SK-N-SH (cell line): ENCODE data around the gene TRPV2. TPM values are rescaled to one million over a fixed set of nuclear protein-coding genes. Genes with fewer than 3 reads are reported as not detected.

Experiments
- ELF1 ChIP-seq: IDR thresholded peaks from 2 replicates; pipeline ENCODE4 v1.4.0; 2012
- EP300 ChIP-seq, 2 experiments: IDR thresholded peaks; 2 replicates each; pipeline versions ENCODE4 v1.4.0 to v1.6.1; 2012; ENCODE audit warnings: borderline replicate concordance in 1 of 2, low read depth in 1 of 2, low read length in 1 of 2
- FOXJ3 ChIP-seq: sonication (generic); formaldehyde crosslinking; IDR thresholded peaks from 2 replicates; pipeline ENCODE4 v1.5.1; 2020; ENCODE audit warnings: mild to moderate bottlenecking, missing genetic modification reagents
- GABPA ChIP-seq: IDR thresholded peaks from 2 replicates; pipeline ENCODE4 v1.4.0; 2012; ENCODE audit warnings: low read depth, mild to moderate bottlenecking
- GATA2 ChIP-seq: sonication (generic); formaldehyde crosslinking; IDR thresholded peaks from 2 replicates; pipeline ENCODE4 v1.5.0; 2020; ENCODE audit warnings: mild to moderate bottlenecking, missing genetic modification reagents
- JUND ChIP-seq: IDR thresholded peaks from 2 replicates; pipeline ENCODE4 v1.4.0; 2012
- MEF2A ChIP-seq: IDR thresholded peaks from 2 replicates; pipeline ENCODE4 v1.4.0; 2012; ENCODE audit warnings: low read depth, borderline replicate concordance
- MXI1 ChIP-seq: IDR thresholded peaks from 2 replicates; pipeline ENCODE4 v1.6.1; 2012; ENCODE audit warnings: mild to moderate bottlenecking, low read depth, low read length, improper control_type of control experiment
- NRF1 ChIP-seq: IDR thresholded peaks from 2 replicates; pipeline ENCODE4 v1.6.1; 2012; ENCODE audit warnings: low read depth, mild to moderate bottlenecking, low read length
- POLR2AphosphoS5 ChIP-seq: IDR thresholded peaks from 2 replicates; pipeline ENCODE4 v1.6.1; 2012; ENCODE audit warnings: low read depth, low read length
- RAD21 ChIP-seq: IDR thresholded peaks from 2 replicates; pipeline ENCODE4 v1.6.1; 2012; ENCODE audit warnings: mild to moderate bottlenecking, low read length
- RFX5 ChIP-seq: IDR thresholded peaks from 2 replicates; pipeline ENCODE4 v1.6.1; 2012; ENCODE audit warnings: mild to moderate bottlenecking, improper control_type of control experiment, low read length
- RXRA ChIP-seq: IDR thresholded peaks from 2 replicates; pipeline ENCODE4 v1.4.0; 2012; ENCODE audit warnings: low read depth, mild to moderate bottlenecking, borderline replicate concordance
- SIN3A ChIP-seq: IDR thresholded peaks from 2 replicates; pipeline ENCODE4 v1.6.1; 2012; ENCODE audit warnings: low read depth, mild to moderate bottlenecking, low read length, moderate library complexity, borderline replicate concordance
- SMC3 ChIP-seq: IDR thresholded peaks from 2 replicates; pipeline ENCODE4 v1.6.1; 2012; ENCODE audit warnings: low read depth, low read length, improper control_type of control experiment
- TAF1 ChIP-seq: IDR thresholded peaks from 2 replicates; pipeline ENCODE4 v1.6.1; 2012; ENCODE audit warnings: low read depth, mild to moderate bottlenecking, low read length, moderate library complexity, borderline replicate concordance
- polyA plus RNA-seq, 3 experiments: library from polyadenylated mRNA; depleted of rRNA; stranded (reverse); fragments of >200 nt; gene quantifications; 2 replicates each; pipeline ENCODE4 v1.2.3, GENCODE V29; 2012
- TF ChIP-seq, protein P1 (sequence below): IDR thresholded peaks from 2 replicates; pipeline ENCODE4; 2012
- TF ChIP-seq, protein P2 (sequence below): IDR thresholded peaks from 2 replicates; pipeline ENCODE4 v1.4.0; 2012; ENCODE audit warnings: low read depth, borderline replicate concordance
- TF ChIP-seq, protein P3 (sequence below): fragments of 150-350 bp; IDR thresholded peaks from 2 replicates; pipeline ENCODE4 v1.6.1; 2017; ENCODE audit warnings: antibody characterized with exemption, low read length, low read depth, borderline replicate concordance
- TF ChIP-seq, protein P4 (sequence below): IDR thresholded peaks from 2 replicates; pipeline ENCODE4 v1.4.0; 2012; ENCODE audit warnings: low read depth
- TF ChIP-seq, protein P5 (sequence below): fragments of 200-600 bp; sonication (generic); IDR thresholded peaks from 2 replicates; pipeline ENCODE4 v1.6.1; 2017; ENCODE audit warnings: antibody characterized with exemption, mild to moderate bottlenecking, moderate library complexity

TRPV2 gene
- polyA plus RNA-seq, 1 of the 3 experiments (the other 2 are of a cell fraction), result 11.0 TPM

DNA sequence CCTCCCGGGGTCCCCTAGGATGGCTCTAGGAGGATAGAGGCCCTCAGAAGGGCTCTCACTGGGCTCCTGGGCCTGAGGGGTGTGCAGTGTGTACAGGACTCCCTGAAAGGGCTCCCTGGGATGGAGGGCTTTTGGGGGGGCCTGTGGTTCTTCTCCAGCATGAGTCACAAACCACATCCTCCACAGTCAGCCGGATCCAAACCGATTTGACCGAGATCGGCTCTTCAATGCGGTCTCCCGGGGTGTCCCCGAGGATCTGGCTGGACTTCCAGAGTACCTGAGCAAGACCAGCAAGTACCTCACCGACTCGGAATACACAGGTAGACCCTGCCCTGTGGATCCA lies 4.5 kb downstream of the TRPV2 start (continued):
- TF ChIP-seq, protein P1, sequence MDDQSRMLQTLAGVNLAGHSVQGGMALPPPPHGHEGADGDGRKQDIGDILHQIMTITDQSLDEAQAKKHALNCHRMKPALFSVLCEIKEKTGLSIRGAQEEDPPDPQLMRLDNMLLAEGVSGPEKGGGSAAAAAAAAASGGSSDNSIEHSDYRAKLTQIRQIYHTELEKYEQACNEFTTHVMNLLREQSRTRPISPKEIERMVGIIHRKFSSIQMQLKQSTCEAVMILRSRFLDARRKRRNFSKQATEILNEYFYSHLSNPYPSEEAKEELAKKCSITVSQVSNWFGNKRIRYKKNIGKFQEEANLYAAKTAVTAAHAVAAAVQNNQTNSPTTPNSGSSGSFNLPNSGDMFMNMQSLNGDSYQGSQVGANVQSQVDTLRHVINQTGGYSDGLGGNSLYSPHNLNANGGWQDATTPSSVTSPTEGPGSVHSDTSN, result peak; percentile 62; the same call in 1 of the 2 replicates
- TF ChIP-seq, protein P2, sequence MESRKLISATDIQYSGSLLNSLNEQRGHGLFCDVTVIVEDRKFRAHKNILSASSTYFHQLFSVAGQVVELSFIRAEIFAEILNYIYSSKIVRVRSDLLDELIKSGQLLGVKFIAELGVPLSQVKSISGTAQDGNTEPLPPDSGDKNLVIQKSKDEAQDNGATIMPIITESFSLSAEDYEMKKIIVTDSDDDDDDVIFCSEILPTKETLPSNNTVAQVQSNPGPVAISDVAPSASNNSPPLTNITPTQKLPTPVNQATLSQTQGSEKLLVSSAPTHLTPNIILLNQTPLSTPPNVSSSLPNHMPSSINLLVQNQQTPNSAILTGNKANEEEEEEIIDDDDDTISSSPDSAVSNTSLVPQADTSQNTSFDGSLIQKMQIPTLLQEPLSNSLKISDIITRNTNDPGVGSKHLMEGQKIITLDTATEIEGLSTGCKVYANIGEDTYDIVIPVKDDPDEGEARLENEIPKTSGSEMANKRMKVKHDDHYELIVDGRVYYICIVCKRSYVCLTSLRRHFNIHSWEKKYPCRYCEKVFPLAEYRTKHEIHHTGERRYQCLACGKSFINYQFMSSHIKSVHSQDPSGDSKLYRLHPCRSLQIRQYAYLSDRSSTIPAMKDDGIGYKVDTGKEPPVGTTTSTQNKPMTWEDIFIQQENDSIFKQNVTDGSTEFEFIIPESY, result 0 out of 2 replicates have a peak, but pooled peaks have one; percentile 49
- peak; percentile 80; the same call in 1 of the 2 replicates for TF ChIP-seq RXRA
- TF ChIP-seq NRF1, result no peak
- no peak for TF ChIP-seq RFX5
- peak; percentile 50; the same call in 1 of the 2 replicates for TF ChIP-seq TAF1
- TF ChIP-seq, protein P3, sequence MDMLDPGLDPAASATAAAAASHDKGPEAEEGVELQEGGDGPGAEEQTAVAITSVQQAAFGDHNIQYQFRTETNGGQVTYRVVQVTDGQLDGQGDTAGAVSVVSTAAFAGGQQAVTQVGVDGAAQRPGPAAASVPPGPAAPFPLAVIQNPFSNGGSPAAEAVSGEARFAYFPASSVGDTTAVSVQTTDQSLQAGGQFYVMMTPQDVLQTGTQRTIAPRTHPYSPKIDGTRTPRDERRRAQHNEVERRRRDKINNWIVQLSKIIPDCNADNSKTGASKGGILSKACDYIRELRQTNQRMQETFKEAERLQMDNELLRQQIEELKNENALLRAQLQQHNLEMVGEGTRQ, result no peak
- TF ChIP-seq GABPA, result 0 out of 2 replicates have a peak, but pooled peaks have one; percentile 28
- TF ChIP-seq MEF2A, result no peak
- peak; percentile 48; the same call in 1 of the 2 replicates for TF ChIP-seq POLR2AphosphoS5
- TF ChIP-seq, protein P4, sequence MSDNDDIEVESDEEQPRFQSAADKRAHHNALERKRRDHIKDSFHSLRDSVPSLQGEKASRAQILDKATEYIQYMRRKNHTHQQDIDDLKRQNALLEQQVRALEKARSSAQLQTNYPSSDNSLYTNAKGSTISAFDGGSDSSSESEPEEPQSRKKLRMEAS, result no peak
- TF ChIP-seq SMC3, result no peak
- TF ChIP-seq FOXJ3, result no peak
- TF ChIP-seq SIN3A, result no peak
- peak; percentile 91; the same call in 1 of the 2 replicates for TF ChIP-seq JUND
- no peak for TF ChIP-seq MXI1
- no peak for TF ChIP-seq RAD21
- TF ChIP-seq EP300 (IDR thresholded peaks at IDR 0.05; ENCODE audit: borderline replicate concordance in 1 of 2, low read depth in 1 of 2, low read length in 1 of 2), result peak in 1 of 2 experiments; percentile 89; a peak in 2 of 4 replicates
- no peak for TF ChIP-seq GATA2 (CRISPR knock-in tag)
- TF ChIP-seq, protein P5, sequence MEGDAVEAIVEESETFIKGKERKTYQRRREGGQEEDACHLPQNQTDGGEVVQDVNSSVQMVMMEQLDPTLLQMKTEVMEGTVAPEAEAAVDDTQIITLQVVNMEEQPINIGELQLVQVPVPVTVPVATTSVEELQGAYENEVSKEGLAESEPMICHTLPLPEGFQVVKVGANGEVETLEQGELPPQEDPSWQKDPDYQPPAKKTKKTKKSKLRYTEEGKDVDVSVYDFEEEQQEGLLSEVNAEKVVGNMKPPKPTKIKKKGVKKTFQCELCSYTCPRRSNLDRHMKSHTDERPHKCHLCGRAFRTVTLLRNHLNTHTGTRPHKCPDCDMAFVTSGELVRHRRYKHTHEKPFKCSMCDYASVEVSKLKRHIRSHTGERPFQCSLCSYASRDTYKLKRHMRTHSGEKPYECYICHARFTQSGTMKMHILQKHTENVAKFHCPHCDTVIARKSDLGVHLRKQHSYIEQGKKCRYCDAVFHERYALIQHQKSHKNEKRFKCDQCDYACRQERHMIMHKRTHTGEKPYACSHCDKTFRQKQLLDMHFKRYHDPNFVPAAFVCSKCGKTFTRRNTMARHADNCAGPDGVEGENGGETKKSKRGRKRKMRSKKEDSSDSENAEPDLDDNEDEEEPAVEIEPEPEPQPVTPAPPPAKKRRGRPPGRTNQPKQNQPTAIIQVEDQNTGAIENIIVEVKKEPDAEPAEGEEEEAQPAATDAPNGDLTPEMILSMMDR, result no peak
- no peak; the same call in 1 of the 2 replicates for TF ChIP-seq ELF1
